Measurements from ENCODE around the gene LATS2.

The LATS2 gene

GRCh38 chr13:21034603-21035191 is 26.7 kb downstream of the LATS2 start:
- H2AFZ ChIP-seq (ENCODE audit: low read depth, low read length), result no peak overlapping the region

DNA sequence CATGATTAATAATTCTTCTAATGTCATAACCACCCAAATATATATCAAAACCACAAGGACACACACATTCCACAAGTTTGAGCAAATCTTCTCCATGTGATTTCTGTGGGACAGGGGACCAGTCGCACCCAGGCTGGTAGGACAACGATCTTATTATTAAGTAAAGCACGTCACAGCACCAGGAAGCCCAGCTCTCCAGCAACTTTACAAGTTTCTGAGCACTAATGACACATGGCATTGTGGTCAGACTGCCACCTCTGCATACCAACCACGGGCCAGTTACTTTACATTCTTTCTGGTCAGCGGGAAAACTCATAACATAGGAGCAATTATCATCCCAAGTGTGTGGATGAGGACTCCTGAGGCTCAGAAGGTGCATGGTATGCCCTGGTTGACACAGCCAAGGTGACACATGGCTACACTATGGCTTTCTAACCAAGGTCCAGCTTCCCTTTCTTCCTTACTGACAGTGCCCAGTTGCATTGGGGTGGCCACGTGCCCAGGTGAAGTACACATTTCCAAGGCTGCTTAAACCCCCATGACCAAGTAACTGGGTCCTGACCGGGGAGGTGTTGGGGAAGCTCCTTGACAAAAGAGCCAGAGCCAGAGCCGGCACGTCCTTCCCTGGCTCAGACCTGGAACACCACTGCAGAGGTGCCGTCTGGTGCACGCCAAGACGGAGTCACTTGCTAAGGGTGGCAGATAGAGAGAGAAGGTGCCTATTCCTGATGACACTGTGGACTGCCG is 27.4 kb downstream of the LATS2 start:
- H2AFZ ChIP-seq (ENCODE audit: low read depth, low read length), result no peak overlapping the region
- no peak overlapping the region for H3K9ac ChIP-seq (ENCODE audit: low read length)
- no peaks in the 10 kb centered on the region for H4K20me1 ChIP-seq (ENCODE audit: insufficient read depth, low read length)
- H3K27ac ChIP-seq (ENCODE audit: low read length), result no peak overlapping the region
- no peak for TF ChIP-seq EZH2phosphoT487 (IDR thresholded peaks at IDR 0.05; ENCODE audit: low read depth)
- TF ChIP-seq, protein P1, sequence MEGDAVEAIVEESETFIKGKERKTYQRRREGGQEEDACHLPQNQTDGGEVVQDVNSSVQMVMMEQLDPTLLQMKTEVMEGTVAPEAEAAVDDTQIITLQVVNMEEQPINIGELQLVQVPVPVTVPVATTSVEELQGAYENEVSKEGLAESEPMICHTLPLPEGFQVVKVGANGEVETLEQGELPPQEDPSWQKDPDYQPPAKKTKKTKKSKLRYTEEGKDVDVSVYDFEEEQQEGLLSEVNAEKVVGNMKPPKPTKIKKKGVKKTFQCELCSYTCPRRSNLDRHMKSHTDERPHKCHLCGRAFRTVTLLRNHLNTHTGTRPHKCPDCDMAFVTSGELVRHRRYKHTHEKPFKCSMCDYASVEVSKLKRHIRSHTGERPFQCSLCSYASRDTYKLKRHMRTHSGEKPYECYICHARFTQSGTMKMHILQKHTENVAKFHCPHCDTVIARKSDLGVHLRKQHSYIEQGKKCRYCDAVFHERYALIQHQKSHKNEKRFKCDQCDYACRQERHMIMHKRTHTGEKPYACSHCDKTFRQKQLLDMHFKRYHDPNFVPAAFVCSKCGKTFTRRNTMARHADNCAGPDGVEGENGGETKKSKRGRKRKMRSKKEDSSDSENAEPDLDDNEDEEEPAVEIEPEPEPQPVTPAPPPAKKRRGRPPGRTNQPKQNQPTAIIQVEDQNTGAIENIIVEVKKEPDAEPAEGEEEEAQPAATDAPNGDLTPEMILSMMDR (IDR thresholded peaks at IDR 0.05; ENCODE audit: low read depth, low read length), result no peak
- no peaks in the 10 kb centered on the region for H3K27me3 ChIP-seq (ENCODE audit: low read depth, low read length)
- H3K79me2 ChIP-seq (ENCODE audit: low read length), result no peaks in the 10 kb centered on the region
- no peak overlapping the region for H3K4me3 ChIP-seq (ENCODE audit: low read length)
- H3K36me3 ChIP-seq (replicated peaks; ENCODE audit: low read depth, low read length), result no peaks in the 10 kb centered on the region
- no peaks in the 10 kb centered on the region for H3K9me3 ChIP-seq (ENCODE audit: insufficient read depth, low read length)
- H3K4me2 ChIP-seq (ENCODE audit: low read length), result no peak overlapping the region
- peaks cover 7% of the 10 kb centered on the region for H3K4me1 ChIP-seq (ENCODE audit: low read length)

More at GRCh38 chr13:21034603-21035191, 26.7 kb downstream of the LATS2 start:
- peaks cover 12% of the 10 kb centered on the region for H3K4me1 ChIP-seq (ENCODE audit: low read length)
- TF ChIP-seq, protein P1 (IDR thresholded peaks at IDR 0.05; ENCODE audit: low read depth, low read length), result no peak
- TF ChIP-seq EZH2phosphoT487 (IDR thresholded peaks at IDR 0.05; ENCODE audit: low read depth), result no peak
- no peak overlapping the region for H3K4me2 ChIP-seq (ENCODE audit: low read length)
- no peaks in the 10 kb centered on the region for H3K27me3 ChIP-seq (ENCODE audit: low read depth, low read length)
- H3K36me3 ChIP-seq (replicated peaks; ENCODE audit: low read depth, low read length), result no peaks in the 10 kb centered on the region
- no peaks in the 10 kb centered on the region for H3K79me2 ChIP-seq (ENCODE audit: low read length)
- no peak overlapping the region for H3K27ac ChIP-seq (ENCODE audit: low read length)
- no peaks in the 10 kb centered on the region for H3K9me3 ChIP-seq (ENCODE audit: insufficient read depth, low read length)
- no peaks in the 10 kb centered on the region for H4K20me1 ChIP-seq (ENCODE audit: insufficient read depth, low read length)
- no peak overlapping the region for H3K4me3 ChIP-seq (ENCODE audit: low read length)
- no peak overlapping the region for H3K9ac ChIP-seq (ENCODE audit: low read length)

GRCh38 chr13:21033212-21033840 is 28.1 kb downstream of the LATS2 start:
- no peaks in the 10 kb centered on the region for H3K36me3 ChIP-seq (replicated peaks; ENCODE audit: low read depth, low read length)
- no peaks in the 10 kb centered on the region for H4K20me1 ChIP-seq (ENCODE audit: insufficient read depth, low read length)
- H3K4me3 ChIP-seq (ENCODE audit: low read length), result no peak overlapping the region
- H3K4me1 ChIP-seq (ENCODE audit: low read length), result no peaks in the 10 kb centered on the region
- no peaks in the 10 kb centered on the region for H3K9me3 ChIP-seq (ENCODE audit: insufficient read depth, low read length)
- H2AFZ ChIP-seq (ENCODE audit: low read depth, low read length), result no peak overlapping the region
- H3K79me2 ChIP-seq (ENCODE audit: low read length), result no peaks in the 10 kb centered on the region
- H3K27me3 ChIP-seq (ENCODE audit: low read depth, low read length), result no peaks in the 10 kb centered on the region
- no peak overlapping the region for H3K9ac ChIP-seq (ENCODE audit: low read length)
- no peak overlapping the region for H3K27ac ChIP-seq (ENCODE audit: low read length)
- H3K4me2 ChIP-seq (ENCODE audit: low read length), result no peak overlapping the region
- TF ChIP-seq EZH2phosphoT487 (IDR thresholded peaks at IDR 0.05; ENCODE audit: low read depth), result no peak
- TF ChIP-seq, protein P1 (IDR thresholded peaks at IDR 0.05; ENCODE audit: low read depth, low read length), result no peak

GRCh38 chr13:21032656-21033055 is 28.7 kb downstream of the LATS2 start:
- Histone ChIP-seq H3K27me3 (ENCODE audit: low read depth, low read length) (no peaks in the 10 kb centered on the region), H3K36me3 (replicated peaks; ENCODE audit: low read depth, low read length) (no peaks in the 10 kb centered on the region), H3K4me2 (ENCODE audit: low read length) (no peak overlapping the region), H3K4me3 (ENCODE audit: low read length) (no peak overlapping the region), H3K79me2 (ENCODE audit: low read length) (no peaks in the 10 kb centered on the region), H3K9me3 (ENCODE audit: insufficient read depth, low read length) (no peaks in the 10 kb centered on the region), H2AFZ (ENCODE audit: low read depth, low read length) (no peak overlapping the region), H4K20me1 (ENCODE audit: insufficient read depth, low read length) (no peaks in the 10 kb centered on the region), H3K4me1 (ENCODE audit: low read length) (no peaks in the 10 kb centered on the region), H3K27ac (ENCODE audit: low read length) (no peak overlapping the region), H3K9ac (ENCODE audit: low read length) (no peak overlapping the region)
- TF ChIP-seq, protein P1 (IDR thresholded peaks at IDR 0.05; ENCODE audit: low read depth, low read length), result no peak
- TF ChIP-seq EZH2phosphoT487 (IDR thresholded peaks at IDR 0.05; ENCODE audit: low read depth), result no peak
